Stimulated activated naive CD4-positive, alpha-beta T cell (primary cell): ENCODE data around the gene HTRA3.

Source experiments
- DNase-seq, 6 experiments: peaks; one replicate each; lab custom pipeline; 2025; lab: John Stamatoyannopoulos, UW

The HTRA3 gene

DNA sequence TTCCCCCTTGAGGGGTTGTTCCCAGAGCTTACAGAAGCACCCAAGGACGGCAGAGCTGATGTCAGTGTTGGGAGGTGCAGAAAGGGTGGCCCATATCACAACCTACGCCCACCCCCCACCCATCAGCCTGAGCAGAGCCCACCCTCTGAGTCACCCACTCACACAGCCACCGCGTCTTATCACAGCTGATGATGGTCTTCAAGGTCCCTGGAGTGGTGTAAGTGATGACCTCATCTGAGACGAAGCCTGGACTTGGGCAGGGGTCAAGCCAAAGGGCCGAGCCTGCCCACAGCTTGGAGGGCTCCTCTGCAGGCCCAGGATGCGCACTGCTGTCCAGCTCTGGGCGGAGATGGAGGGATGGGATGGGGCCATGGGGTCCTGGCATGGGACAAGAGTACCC is 3.0 kb upstream of the HTRA3 start:
- DNase-seq, result no peak

DNA sequence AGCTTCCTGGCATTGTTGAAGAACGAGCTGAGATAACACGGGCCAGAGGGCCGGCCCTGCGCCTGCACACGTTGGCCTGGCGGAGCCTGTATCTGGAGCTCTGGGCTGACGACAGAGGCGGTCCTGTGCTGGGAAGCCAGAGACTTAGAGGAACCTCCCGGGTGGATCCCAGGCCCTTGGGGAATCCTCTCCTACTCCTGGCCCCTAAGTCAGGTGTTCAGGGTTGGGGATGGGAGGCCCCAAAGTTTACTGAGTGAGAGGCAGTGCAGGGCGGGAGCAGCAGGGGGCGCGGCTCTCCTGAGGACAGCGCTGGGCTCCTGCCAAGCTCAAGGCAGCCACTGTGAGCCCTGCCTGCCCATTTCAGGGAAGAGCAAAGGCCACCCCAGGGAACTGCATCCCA is 2.5 kb upstream of the HTRA3 start:
- no peak for DNase-seq

DNA sequence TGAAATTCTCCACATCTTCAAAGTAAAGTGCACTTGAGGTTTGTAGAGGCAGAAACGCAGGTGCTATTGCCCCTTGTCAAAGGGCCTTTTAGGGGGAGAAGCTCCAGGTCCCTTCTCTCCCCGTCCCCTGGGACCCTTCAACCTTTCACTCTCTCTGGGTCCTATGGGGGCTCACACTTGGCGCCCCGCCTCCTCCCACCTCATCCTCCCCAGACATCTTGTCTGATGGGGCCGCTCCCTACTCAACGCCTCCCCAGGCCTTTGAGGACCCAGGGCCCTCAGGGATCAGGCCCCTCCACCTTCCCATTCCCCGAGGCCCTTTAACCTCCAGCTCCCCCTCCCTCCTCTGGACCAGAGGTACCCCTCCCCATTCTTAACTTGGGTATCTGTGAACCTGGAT is 1.3 kb upstream of the HTRA3 start:
- DNase-seq, result no peak

DNA sequence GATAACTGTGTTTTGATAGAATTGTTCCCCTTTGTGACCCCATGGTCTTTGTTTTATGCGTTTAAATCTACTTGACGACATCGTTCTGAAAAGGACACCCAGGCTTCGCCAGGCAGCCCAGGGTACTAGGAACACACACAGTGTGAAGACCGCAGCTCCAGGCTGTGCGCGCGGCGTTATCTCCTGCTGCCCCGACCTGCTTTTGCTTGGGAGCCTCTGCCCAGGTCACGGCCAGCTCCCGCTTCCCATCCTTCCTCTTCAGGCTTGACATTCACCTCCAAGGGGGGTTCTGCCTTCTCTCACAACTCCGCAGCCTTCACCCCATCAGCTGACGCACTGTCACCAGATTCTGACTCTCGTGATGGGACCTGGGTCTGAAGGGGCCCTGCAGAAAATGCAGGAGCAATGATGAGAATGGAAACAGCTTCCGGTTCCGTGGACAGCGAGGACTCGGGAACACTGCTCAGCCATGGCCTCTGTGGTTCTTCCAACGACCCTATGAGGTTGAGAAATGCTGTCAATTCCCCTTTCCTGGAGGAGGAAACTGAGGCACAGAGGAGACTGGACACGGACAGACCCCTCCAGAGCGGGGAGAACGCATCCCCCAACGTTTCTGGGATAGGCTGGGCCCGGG is 536 bp upstream of the HTRA3 start:
- no peak for DNase-seq

DNA sequence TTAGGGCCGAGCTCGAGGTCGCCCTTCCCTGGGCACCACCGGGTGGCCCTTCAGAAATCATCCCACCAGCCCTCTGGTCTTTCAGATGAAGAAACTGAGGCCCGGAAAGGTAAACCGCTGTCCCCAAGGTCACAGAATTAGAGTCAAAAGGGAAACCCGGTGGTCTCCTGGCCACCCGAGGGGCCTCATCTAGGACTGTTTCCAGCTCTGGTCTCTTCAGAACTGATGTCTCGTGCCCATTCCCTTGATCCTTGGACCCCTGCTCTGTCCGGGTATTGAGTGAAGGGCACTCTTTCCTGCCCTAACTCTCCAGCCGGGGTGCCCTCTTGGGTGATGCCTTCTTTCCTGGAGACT is 841 bp downstream of the HTRA3 start:
- no peak for DNase-seq

DNA sequence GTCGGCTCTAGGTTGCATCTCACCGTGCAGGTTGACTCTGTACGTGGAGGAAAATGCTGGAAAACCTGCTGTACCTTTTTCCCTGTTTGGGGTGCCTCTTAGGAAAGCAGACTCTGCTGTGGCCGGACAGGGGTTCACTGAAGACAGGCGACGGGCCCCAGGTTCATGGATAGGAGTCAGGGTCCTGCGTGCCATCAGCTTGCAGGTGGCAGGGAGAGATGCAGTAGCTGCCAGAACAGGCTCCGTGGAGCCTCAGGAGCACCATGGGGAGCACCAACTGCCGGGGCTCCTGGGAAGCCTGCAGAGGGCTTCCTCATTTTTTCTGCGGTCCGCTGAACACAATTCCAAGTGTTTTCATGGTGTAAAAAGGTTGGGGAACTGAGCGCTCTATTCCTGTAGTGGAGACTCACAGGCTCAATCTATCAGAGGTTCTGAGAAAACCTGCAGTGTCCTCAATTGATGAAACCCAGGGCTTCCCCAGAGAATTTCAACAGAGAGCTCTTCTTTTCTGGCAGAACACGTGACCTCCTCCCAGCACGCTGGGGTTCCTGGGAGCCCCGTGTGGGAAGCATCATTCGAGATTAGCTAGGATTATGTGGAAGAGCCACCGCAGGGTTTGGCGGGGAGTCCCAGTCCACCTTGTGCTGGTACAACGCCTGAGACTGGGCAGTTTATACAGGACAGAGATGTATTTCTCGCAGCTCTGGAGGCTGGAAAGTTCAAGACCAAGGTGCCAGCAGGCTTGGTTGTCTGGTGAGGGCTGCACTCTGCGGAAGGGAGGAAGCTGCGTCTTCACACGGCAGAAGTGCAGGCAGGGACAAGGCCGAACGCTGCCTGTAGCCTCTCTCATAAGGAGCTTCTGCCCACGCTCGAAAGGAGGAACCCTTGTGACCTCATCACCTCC is 1.6 kb downstream of the HTRA3 start:
- DNase-seq, result no peak

DNA sequence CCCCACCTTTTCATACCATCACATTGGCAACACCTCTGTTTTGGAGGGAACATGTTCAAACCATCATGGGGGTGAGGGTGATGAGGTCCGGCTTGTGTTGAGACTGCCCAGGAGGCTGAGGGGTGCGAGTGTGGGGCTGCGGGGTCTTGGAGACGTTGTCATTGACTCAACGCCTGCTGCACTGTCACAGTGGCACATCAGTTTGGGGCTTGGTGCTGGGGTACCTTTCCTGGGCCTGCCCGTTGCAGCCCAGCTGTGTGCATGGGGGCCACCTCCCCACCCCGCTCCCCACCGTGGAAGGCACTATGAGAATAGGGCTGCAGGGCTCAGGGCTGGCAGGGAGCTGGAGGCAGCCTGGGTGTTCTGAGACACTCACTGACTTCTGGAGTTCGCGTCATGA is 2.3 kb downstream of the HTRA3 start:
- no peak for DNase-seq

DNA sequence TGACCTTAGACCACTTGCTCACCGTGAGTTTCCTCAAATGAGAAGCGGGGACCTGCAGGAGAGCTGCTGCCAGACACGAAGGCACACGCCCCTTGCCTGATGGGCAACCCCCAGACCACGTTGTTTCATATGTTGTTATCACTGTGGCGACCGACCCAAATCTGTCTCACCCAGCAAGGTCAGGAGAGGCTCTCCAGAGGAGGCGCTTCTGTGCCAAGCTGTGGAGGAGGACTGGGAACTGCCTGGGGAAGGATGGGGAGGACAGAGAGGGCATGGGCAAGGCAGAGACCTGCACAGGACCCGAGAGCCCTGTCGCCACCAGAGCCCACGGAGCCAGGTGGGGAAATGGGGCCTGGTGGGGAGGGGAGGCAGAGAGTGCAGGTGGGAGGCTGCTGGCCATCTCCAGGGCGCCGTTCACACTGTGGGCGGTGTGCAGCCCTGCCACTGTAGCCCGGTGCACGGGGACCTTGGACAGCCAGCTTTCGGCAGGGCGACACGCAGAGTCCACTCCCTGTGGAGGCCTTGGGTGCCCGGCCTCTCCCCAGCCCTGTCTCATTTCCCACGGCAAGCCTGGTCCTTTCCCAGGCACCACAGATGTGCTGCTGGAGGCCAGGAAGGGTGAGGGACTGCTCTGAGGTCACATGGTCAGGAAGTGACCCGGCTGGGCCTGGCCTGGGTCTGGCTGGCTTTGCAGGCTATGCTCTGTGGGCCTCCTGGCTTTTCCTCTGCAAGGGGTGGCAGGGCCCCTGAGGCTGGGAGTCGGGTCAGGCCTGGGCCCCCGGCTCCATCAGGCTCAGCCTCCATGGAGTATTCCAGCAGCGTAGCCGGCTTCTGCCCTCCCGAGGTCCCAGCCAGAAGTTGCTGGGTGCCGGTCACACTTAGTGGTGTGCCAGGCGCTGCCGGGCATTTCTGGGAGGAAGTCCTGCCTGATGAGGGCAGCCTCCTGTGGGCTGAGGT is 3.2 kb downstream of the HTRA3 start:
- no peak for DNase-seq

DNA sequence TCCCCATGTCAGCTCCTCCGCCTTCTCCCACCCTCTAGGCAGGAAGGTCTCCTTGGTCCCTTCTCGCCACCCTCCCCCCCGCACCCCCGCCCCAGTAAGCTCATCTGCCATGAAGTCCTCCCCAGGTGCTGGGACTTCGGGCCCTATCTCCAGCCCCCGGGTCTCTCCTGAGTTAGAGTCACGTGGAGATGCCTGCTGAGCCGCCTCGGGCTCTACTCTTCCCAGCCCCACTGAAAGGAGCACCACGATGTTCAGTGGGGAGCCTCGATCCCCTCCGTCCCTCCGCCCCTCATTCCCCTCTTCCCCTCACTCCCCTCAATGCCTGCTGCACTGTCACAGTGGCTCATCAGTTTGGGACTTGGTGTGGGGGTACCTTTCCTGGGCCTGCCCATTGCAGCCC is 3.9 kb downstream of the HTRA3 start:
- DNase-seq, result no peak

DNA sequence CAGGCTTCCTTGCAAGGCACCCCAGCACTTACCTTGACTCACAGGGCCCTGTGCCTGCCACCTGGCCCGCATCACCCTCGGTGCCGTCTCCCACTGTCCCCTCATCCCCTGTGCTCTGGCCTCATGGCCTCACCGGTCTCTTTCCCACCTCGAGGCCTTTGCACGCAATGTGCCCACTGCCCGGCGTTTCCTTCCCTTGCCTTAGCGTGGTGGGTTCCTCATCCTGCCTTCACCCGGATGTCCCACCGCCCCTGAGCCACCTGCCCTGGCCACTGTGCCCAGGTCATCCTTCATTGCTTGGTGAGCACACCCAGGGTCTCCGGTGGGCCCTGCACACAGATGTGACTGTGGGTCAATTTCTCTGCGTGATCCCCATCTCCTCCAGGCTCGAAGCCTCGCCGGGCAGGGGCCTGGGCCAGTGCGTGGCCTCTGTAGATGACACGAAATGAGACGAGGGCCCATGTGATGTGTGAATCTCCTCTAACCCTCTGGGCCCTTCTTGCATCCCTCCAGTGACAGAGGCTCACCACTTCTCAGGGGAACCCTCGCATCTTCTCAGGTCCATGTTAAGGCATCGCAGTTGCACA is 4.6 kb downstream of the HTRA3 start:
- no peak for DNase-seq

DNA sequence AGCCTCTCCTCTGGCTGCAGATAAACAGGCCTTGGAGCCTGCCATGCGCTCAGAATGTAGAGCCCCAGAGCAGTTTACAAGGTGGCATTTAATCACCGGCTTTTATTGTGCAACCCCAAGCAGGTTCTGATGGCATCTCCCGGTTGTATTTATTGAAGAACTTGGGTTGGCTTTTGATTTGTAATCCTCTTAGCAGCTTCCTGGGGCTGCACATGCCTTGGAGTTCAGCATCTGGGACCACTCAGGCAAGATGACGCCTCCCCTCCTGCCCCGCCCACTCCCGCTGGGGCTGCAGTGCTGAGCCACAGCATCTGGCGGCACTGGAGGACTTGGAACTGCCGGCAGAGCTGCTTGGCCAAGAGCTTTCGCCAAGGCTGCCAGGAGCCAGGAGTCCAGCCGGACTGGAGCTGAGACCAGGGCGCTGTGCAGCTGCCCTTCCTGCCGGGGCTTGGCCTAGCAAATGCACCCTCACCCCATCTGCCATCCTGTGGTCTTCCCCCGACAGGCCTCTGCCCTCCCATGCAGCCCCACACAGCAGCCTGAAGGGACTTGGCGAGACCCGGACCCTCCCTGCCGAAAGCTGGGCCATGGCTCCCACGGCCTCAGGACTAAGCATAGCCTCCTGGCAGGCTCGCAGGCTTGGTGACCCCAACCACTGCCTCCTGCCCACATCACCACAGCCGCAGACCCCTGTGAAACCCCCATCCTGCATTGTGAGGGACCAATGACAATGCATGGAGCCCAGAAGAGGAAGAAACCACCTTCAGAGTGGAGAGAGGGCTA is 5.4 kb downstream of the HTRA3 start:
- no peak for DNase-seq

DNA sequence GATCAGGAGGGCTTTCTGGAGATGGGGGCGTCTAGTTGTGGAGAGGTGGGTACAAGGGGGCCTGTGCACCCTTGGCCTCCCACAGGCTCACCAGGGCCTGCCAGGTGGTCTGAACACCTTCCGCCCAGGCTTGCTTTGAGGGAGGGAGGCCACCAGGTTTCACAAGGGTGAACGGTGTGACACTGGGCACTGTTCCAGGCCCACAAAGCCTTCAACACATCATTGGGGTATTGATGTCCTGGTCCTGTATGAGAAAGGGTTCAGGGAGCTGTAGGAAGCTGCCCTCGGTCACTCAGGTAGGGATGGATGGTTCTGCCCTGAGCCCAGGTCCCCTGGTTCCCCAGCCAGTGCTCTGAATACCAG is 6.0 kb downstream of the HTRA3 start:
- no peak for DNase-seq

DNA sequence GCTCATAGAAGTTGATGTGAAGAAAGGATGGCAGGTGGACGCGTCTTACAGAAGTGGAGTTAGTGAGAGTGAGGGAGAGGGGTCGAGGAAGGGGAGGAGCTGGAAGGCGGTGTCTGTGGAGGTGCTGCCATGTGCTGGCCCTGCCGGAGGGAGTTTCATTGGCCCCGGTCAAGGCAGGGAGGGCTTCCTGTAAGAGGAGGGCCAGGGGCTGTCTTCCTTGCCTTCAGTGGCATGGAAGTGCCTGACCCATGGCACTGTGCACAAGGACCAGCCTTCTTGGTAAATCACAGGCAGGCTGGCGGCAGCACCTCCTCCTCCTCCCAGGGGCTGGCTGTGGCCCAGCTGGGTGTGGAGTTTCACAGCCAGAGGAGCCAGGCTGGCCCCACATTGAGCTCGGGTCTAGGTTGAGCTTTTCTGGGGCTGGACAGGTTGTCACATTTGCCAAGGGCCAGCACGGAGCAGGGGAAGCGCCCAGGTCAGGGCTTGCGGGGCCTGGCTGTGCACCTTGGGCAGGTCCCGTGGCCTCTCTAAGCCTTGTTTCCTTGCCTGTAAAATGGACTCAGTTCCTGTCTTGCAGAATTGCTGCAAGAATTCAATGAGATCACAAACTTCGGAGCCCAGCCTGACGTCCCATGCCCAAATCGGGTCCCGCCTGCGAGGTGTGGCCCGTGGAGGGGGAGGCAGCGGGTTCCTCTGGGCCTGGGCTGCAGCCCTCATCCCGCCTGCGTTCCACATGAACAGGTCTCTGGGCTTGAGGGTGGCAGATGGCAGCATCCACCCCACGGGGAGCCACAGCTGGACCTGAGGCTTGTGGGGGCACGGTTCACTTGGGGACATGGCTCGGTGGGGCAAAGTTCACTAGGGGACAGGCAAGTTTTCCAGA is 7.0 kb downstream of the HTRA3 start:
- no peak for DNase-seq

DNA sequence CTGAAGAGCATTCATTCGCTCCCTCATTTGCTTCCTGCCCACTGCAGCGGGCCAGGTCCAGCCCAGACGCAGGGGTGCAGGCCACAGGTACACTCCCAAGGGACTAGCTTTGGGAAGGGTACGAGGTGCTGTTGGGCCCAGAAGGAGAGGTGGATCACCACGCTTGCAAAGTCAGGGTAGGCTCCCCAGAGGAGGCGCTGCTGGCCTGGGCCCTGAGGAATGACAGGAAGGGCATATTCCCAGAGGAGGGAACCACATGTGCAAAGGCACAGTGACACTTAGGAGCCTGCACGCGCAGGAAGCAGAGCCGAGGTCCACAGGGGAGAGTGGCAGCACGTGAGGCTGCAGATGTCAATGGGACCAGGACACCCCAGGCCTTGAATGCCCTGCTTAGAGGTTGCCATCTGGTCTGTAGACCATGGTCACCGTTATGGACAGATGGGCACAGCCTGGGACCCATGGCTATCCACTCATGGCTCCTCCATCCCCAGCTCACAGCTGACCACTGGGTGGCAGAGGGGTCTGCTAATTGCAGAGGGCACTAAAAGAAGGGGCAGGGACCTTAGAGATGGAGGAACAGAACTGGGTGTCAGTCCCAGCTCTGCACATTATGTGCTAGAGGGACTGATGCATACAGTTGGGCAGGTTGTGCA is 7.9 kb downstream of the HTRA3 start:
- DNase-seq, result no peak

DNA sequence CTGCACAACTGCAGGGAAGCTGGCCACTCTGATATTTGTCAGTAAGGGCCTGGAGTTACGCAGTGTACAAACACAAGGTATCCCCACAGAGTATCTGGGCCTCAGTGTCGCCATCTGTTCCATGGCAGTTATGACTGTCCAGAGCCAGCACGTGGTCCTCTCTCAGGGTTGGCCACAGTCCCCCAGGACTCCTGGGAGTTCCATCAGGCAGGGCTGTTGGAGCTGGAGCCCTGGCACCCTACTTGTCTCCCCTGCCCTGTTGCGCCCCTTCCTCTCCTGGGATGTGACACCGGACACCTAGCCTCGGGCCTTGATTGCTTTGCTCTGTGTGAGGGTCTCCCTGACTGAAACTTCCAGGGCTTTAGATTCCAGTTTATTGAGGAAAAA is 8.4 kb downstream of the HTRA3 start:
- no peak for DNase-seq

DNA sequence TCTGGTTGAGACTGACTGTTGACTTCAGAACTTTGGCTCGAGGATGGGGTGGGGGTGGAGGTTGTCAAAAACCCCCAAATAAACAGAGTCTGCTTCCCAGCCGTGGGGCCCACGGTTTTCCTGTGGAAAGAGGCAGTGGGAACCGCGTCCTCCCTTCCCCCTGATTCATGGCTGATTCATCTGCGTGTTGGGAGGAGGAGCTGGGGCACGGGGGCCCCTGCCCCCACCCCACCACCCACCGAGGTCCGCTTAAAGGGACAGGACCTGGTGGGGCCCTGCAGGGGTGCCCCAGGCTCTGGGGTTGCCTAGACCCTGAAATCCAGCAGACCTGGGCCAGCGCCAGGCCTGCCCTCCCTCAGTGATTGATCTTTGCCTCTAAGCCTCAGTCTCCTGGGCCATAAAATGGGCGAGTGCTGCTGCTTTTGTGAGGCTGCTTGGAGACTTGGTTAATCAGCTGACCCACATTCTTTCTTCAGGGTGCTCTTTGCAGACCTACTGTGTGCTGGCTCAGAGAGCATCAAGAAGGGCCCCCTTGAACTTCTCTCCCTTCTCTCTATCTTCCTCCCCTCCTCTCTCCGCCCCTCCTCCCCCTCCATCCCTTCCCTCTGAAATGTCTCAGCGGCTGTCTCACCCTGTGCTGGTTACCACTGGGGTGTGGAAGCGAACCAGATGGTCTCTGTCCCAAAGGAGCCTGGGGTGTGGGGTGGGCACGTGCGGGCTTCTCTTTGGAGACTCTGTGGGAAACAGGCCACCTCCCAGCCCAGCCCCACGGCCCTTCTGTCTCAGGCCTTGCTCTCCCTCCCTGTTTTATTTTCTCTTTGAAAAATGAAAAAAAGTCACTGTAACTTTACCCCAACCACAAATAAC is 9.1 kb downstream of the HTRA3 start:
- no peak for DNase-seq

DNA sequence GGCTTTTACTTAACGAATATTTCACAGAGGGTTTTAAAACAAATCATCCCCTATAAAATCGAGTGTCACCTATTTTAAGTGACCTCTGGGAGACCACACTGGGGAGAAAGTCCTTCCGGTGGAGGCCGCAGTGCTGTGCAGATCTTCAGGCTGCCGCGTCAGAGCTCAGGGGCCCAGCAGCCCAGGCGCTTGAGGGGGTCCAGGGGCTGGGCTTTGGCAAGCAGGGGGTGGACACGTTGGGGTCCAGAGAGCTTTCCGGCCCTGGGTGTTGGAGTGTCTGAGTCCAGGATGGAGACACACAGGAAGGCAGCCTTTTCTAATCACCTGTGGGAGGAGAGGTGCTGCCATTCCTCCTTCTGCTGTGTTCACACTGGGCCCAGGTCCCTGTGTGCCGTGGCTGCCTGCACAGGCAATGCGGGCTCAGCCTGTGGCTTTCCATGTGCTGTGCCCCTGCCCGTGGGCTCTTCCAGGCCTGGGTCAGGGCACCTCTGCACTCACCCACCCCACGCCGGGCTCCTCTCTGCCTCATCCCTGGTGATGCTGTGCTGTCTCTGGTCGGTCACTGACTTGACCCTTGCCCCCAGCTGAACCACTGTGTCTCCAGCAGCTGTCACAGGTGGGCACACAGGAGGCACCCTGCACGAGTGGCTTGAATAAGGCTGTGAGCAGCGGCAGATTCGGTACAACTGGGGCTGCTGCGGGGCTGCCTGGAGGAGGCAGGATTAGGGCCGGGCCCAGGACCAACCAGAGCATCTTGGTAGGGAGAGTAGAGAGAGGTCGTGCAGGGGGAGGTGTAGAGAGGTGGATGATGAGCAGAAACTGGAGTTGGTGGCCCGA is 10.0 kb downstream of the HTRA3 start:
- DNase-seq, result no peak
